Inferior parietal cortex (tissue), 1 donor: ENCODE results near the gene MCCC2.
"Not testable (repeated sequence)": the region's sequence is repeated elsewhere in the genome, so short reads cannot be mapped to it uniquely, and the experiment has no call there.

ENCODE experiments used
- DNase-seq: peaks from one replicate; pipeline ENCODE4 v3.0.0-alpha.2; 2016; ENCODE audit errors: extremely low spot score

MCCC2 gene

GRCh38 chr5:71662381-71662780, 75.2 kb downstream of the MCCC2 start:
- DNase-seq = no peak

- no peak for DNase-seq
Observed at GRCh38 chr5:71663191-71663969, 76.2 kb downstream of the MCCC2 start.

DNA sequence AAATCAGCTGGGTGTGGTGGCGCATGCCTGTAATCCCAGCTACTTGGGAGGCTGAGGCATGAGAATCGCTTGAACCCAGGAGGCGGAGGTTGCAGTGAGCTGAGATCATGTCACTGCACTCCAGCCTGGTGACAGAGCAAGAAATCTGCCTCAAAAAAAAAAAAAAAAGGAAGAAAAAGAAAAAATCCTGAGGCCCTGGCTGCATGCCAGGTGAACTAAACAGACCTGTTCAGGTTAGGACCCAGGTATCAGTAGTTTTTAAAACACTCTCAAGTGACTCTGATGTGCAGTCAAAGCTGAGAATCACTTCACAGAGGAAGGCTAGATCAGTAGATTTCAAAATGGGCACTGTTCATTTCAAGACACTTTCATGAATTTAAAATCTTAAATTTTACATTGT, 77.5 kb downstream of the MCCC2 start:
- DNase-seq = not testable (repeated sequence)

GRCh38 chr5:71666321-71666720, 79.2 kb downstream of the MCCC2 start:
- no peak for DNase-seq

DNA sequence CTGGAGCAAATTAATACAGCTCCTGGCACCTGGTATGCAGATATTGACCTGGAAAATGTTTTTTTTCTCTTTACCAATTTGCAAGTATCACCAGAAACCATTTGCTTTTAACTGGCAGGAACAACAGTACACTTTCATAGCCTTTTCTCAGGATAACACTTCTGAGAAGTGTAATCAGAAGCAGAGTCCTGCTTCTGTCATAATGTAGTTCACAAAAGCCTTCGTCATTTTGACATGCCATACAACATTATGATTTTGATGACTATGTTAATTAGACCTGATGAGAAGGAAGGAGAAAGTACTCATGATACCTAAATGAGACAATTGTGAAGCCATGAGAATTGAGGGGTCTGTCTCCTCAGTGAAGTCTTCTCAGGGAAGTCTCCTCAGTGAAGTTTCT, 90.8 kb downstream of the MCCC2 start:
- no peak for DNase-seq

- DNase-seq = no peak
Observed at GRCh38 chr5:71679714-71680113, 92.6 kb downstream of the MCCC2 start.

DNA sequence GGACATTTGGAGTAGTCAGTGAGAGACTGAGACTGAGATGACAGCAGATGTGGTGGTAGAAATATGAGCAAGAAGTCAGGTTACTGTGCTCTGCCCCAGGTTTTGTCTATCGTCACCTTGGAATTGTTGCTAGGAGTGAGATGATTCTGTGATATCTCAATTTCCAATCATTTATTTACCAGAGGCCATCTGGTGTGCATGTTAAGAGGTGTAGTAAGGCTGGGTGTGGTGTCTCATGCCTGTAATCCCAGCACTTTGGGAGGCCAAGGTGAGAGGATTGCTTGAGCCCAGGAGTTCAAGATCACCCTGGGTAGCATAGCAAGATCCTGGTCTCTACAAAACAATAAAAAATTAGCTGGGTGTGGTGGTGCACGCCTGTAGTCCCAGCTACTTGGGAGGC, 93.4 kb downstream of the MCCC2 start:
- no peak for DNase-seq

- DNase-seq = no peak
Observed at GRCh38 chr5:71681296-71681695, 94.2 kb downstream of the MCCC2 start.

DNA sequence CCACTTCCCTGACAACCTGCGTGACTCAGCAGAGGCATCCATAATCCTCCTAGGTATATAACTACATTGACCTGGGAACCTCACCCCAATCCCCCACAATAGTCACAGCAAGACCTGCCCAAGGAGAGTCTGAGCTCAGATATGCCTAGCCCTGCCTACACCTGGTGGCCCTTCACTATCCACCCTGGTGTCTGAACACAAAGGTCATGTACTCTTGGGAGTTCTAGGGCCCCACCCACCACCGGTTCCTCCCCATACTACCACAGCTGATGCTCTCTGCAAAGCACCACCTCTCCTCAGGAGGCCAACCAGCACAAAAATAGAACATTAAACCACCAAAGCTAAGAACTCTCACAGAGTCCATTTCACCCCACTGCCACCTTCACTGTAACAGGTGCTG, 97.2 kb downstream of the MCCC2 start:
- DNase-seq = no peak

DNA sequence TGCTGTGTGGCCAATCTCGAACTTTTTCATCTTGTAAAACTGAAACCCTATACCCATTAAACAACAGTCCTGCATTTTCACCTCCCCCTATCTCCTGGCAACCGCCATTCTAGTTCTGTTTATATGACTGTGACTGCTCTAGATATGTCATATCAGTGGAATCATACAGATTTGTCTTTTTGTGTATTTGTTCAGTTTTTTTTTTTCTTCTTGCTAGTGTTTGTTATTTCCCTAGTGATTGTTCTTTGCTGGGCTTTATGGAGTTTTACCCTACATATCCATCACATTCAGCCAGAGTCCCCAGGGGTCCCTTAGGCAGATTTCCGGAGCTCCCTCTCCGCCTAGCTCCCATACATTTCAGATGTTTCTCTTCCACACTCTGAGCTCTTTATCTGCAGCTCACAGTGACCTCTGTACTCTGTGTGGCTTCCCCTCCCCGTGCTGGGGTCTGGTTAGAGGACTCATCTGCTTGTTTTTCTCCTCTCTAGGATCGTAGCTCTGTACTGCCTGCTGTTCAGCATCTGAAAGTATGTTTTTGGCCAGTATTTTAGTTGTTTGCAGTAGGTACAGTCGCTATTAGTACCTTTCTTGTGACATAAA, 106.8 kb downstream of the MCCC2 start:
- DNase-seq = no peak

GRCh38 chr5:71695071-71695470, 107.9 kb downstream of the MCCC2 start:
- DNase-seq = no peak

- DNase-seq = no peak
Observed at GRCh38 chr5:71695595-71695994, 108.5 kb downstream of the MCCC2 start.

DNA sequence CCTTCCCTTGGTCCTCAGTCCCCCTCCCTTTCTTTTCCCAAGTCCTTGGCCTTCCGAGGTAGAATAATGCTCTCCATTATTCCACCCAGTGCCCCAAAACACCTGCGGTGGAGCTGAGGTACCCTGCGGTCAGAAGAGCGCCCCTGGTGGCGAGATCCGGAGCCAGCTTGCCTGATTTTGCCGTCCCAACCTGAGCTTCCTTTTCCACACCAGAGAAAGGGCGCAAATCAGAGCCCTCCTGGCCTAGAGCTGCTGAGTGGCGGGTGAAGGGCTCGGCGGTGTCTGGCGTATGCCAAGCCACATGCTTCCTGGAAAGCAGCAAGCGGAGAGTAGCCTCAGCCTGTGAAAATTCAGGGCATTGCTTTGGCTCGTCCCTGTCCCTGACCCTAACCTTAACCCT, 110.8 kb downstream of the MCCC2 start:
- no peak for DNase-seq

GRCh38 chr5:71699233-71699632, 112.1 kb downstream of the MCCC2 start:
- DNase-seq = no peak

DNA sequence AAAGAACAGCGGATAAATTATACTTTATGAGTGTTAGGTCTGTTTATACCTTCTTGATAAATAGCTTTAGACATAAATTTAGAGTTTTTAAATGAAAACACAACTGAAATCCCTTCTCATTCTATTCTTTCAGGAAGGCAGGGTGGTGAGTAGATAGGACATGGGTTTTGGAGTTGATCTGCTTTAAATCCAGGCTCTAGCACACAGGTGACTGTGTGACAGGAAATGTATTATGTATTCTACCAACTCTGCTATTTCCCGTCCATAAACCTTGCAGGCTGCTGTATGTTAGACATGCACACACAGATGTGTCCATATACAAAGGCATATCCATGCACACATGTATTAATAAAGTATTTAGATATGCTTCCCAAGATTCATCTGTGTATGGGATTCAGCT, 112.6 kb downstream of the MCCC2 start:
- DNase-seq = no peak

GRCh38 chr5:71700803-71701202, 113.7 kb downstream of the MCCC2 start:
- DNase-seq = no peak

DNA sequence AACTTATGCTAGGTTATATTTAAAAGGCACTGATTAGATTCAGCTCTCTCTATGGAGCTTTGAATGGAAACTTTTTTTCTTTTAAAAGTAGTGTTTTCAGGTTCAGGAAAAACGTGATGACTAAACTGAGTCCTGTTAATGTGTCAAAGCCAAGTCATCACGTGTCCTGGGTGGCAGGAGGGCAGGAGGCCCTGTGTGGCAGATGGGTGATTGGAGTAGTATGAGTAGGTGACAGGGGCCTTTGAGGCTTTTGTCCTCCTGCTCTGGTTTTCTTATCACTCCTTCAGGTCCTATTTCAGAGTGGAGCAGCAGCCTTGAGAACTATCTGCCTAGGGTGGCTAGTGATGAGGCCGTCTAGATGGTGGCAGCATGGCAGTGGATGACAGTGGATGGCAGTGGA, 114.3 kb downstream of the MCCC2 start:
- DNase-seq = no peak

- no peak for DNase-seq
Observed at GRCh38 chr5:71703941-71704340, 116.8 kb downstream of the MCCC2 start.

DNA sequence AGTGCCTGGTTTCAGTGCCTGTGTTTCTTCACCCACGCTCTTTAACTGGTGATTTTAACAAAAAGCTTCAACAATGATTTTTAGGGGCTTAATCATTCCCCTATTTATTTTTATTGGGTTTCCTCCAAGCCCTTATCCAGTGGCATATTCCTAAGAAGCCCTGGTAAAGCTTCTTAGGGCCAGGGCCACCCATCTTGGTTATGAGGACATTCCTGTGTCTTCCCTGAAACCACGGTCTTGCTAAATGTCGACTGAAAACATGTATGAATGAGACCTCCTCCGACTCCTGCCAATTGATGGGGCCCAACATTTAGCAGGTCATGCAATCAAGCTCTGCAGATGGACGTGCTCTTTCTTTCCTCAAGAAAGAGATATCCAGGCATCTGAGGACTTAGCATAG, 118.3 kb downstream of the MCCC2 start:
- DNase-seq = no peak

- DNase-seq = no peak
Observed at GRCh38 chr5:71706906-71707305, 119.8 kb downstream of the MCCC2 start.
